H4 (cell line): Measurements from ENCODE around the gene TTYH2. TPM values are rescaled to one million over a fixed set of nuclear protein-coding genes. Genes with fewer than 3 reads are reported as not detected.
"Not testable (repeated sequence)": the region's sequence is repeated elsewhere in the genome, so short reads cannot be mapped to it uniquely, and the experiment has no call there.

Experiments used
- DNase-seq: peaks from one replicate; pipeline ENCODE4 v3.0.0-alpha.2; 2015; ENCODE audit warnings: low spot score
- total RNA-seq: library from RNA; depleted of rRNA; stranded (reverse); fragments of >200 nt; shearing (Covaris generic); gene quantifications from 2 replicates; pipeline ENCODE4 v1.2.3, GENCODE V29; 2014; rRNA removed

TTYH2 gene
- total RNA-seq, result 3.0 and 9.3 TPM in 2 replicates

- DNase-seq, result peak; percentile 92
Measured at GRCh38 chr17:74212913-74213791, at the start of gene TTYH2. TSS of gene TTYH2 (plus strand) at chr17:74213571. CDS start at chr17:74213588, 17 bp downstream.

GRCh38 chr17:74163836-74164235 is 49.5 kb upstream of the TTYH2 start:
- DNase-seq, result no peak

- no peak for DNase-seq
Measured at GRCh38 chr17:74164446-74165045, 48.8 kb upstream of the TTYH2 start.

GRCh38 chr17:74165797-74166365 is 47.5 kb upstream of the TTYH2 start:
- DNase-seq, result no peak

GRCh38 chr17:74170924-74171323 is 42.4 kb upstream of the TTYH2 start:
- DNase-seq, result no peak

- DNase-seq, result no peak
Measured at GRCh38 chr17:74172700-74173099, 40.7 kb upstream of the TTYH2 start.

- DNase-seq, result peak; percentile 70
Measured at GRCh38 chr17:74176546-74177001, 36.8 kb upstream of the TTYH2 start.

- DNase-seq, result no peak
Measured at GRCh38 chr17:74177018-74177450, 36.3 kb upstream of the TTYH2 start.

GRCh38 chr17:74179576-74179975 is 33.8 kb upstream of the TTYH2 start:
- DNase-seq, result no peak

- DNase-seq, result no peak
Measured at GRCh38 chr17:74180336-74180735, 33.0 kb upstream of the TTYH2 start.

- no peak for DNase-seq
Measured at GRCh38 chr17:74181341-74181740, 32.0 kb upstream of the TTYH2 start.

- no peak for DNase-seq
Measured at GRCh38 chr17:74182041-74182723, 31.2 kb upstream of the TTYH2 start.

GRCh38 chr17:74183411-74183810 is 30.0 kb upstream of the TTYH2 start:
- DNase-seq, result no peak

GRCh38 chr17:74185571-74186185 is 27.7 kb upstream of the TTYH2 start:
- no peak for DNase-seq

- no peak for DNase-seq
Measured at GRCh38 chr17:74186498-74186897, 26.9 kb upstream of the TTYH2 start.

GRCh38 chr17:74187761-74188160 is 25.6 kb upstream of the TTYH2 start:
- DNase-seq, result no peak

GRCh38 chr17:74188687-74189086 is 24.7 kb upstream of the TTYH2 start:
- not testable (repeated sequence) for DNase-seq

- DNase-seq, result peak; percentile 60
Measured at GRCh38 chr17:74190154-74190553, 23.2 kb upstream of the TTYH2 start.

- no peak for DNase-seq
Measured at GRCh38 chr17:74190807-74191406, 22.5 kb upstream of the TTYH2 start.

GRCh38 chr17:74192950-74193781 is 20.2 kb upstream of the TTYH2 start:
- DNase-seq, result peak; percentile 64
